A673 (cell line): ENCODE data around the gene MDN1. TPM values are rescaled to one million over a fixed set of nuclear protein-coding genes. Genes with fewer than 3 reads are reported as not detected.

Source experiments
- BruUV-seq: library from RNA; stranded (reverse); fragments of 400-500 nt; replicated peaks from 2 replicates; lab custom pipeline; 2021; lab: Mats Ljungman, UMichigan
- CTCF ChIA-PET: fragments of 300-600 bp; sonication (Branson Sonifier 250); formaldehyde crosslinking; loops from one replicate; lab custom pipeline; 2022; ENCODE audit warnings: antibody characterized with exemption; lab: Charles Lee
- POLR2A ChIA-PET: fragments of 300-600 bp; sonication (Branson Sonifier 250); formaldehyde crosslinking; loops from one replicate; lab custom pipeline; 2022; ENCODE audit warnings: antibody characterized with exemption; ENCODE audit not compliant: low non-redundant PET; lab: Charles Lee
- DNase-seq: peaks from one replicate; pipeline ENCODE4 v3.0.0-alpha.2; 2015; ENCODE audit warnings: low spot score
- H3K27ac ChIP-seq: fragments of 200-600 bp; sonication (generic); 2 replicates; pipeline ENCODE4 v1.5.1; 2016; ENCODE audit warnings: mixed run types, low read depth, mild to moderate bottlenecking, mixed read lengths, antibody characterized with exemption, low read length; ENCODE audit not compliant: poor library complexity, severe bottlenecking
- H3K27me3 ChIP-seq: fragments of 200-600 bp; sonication (generic); replicated peaks from 2 replicates; pipeline ENCODE4 v1.6.1; 2017; ENCODE audit warnings: mixed run types, low read depth, mild to moderate bottlenecking, mixed read lengths, antibody characterized with exemption, low read length; ENCODE audit not compliant: insufficient read depth, poor library complexity
- H3K36me3 ChIP-seq: fragments of 200-600 bp; sonication (generic); 2 replicates; pipeline ENCODE4 v1.6.1; 2016; ENCODE audit warnings: mixed run types, mild to moderate bottlenecking, mixed read lengths, antibody characterized with exemption, low read length; ENCODE audit not compliant: insufficient read depth, poor library complexity, severe bottlenecking
- H3K4me1 ChIP-seq: fragments of 200-600 bp; sonication (generic); 2 replicates; pipeline ENCODE4 v1.6.1; 2017; ENCODE audit warnings: mixed run types, mild to moderate bottlenecking, mixed read lengths, antibody characterized with exemption, low read length; ENCODE audit not compliant: insufficient read depth, poor library complexity, severe bottlenecking
- H3K4me3 ChIP-seq: fragments of 200-600 bp; sonication (generic); 2 replicates; pipeline ENCODE4 v1.5.1; 2016; ENCODE audit warnings: low read depth, mixed run types, mild to moderate bottlenecking, mixed read lengths, low read length; ENCODE audit not compliant: poor library complexity, severe bottlenecking
- H3K9me3 ChIP-seq: fragments of 200-600 bp; sonication (generic); 2 replicates; pipeline ENCODE4 v1.6.1; 2016; ENCODE audit warnings: mixed run types, low read depth, mild to moderate bottlenecking, mixed read lengths, antibody characterized with exemption, low read length; ENCODE audit not compliant: poor library complexity, severe bottlenecking
- CTCF ChIP-seq: fragments of 300-800, 200-600 bp; sonication (generic); conservative IDR thresholded peaks from 2 replicates; pipeline ENCODE4 v1.5.1; 2017; ENCODE audit warnings: low read depth, mild to moderate bottlenecking, antibody characterized with exemption, low read length, moderate library complexity, mixed read lengths
- EZH2 ChIP-seq: fragments of 200-600 bp; sonication (generic); IDR thresholded peaks from 2 replicates; pipeline ENCODE4 v1.6.1; 2017; ENCODE audit warnings: borderline replicate concordance, low read depth, mild to moderate bottlenecking, mixed read lengths, antibody characterized with exemption, low read length; ENCODE audit not compliant: poor library complexity, severe bottlenecking
- intact Hi-C: fragments of 100-400 bp; cut with micrococcal nuclease; formaldehyde crosslinking; loops from one replicate; pipeline ENCODE4 v1.10.0; 2022; ENCODE audit not compliant: unreplicated experiment
- total RNA-seq: library from RNA; stranded (reverse); gene quantifications from 2 replicates; pipeline ENCODE4 v1.2.3, GENCODE V29; 2021

Gene MDN1
- total RNA-seq, 1 experiment from 2014 or later = 64.4 TPM

- H3K9me3 ChIP-seq = no peaks in the 10 kb centered on the region
- no peak for DNase-seq
- intact Hi-C loops = no loop called here
- TF ChIP-seq EZH2 = no peak
- TF ChIP-seq CTCF = no peak
- H3K27ac ChIP-seq = no peak overlapping the region
- no TSS peak for BruUV-seq
- ChIA-PET CTCF (no interaction called here), POLR2A (no interaction called here)
- no peaks in the 10 kb centered on the region for H3K27me3 ChIP-seq
- H3K36me3 ChIP-seq = peaks cover 82% of the 10 kb centered on the region
- H3K4me3 ChIP-seq = no peak overlapping the region
- no peaks in the 10 kb centered on the region for H3K4me1 ChIP-seq
These were observed 107.8 kb downstream of the MDN1 start for GRCh38 chr6:89711801-89712200.

- no peaks in the 10 kb centered on the region for H3K4me1 ChIP-seq
- intact Hi-C loops = no loop called here
- ChIA-PET CTCF (no interaction called here), POLR2A (no interaction called here)
- no peak overlapping the region for H3K27ac ChIP-seq
- TF ChIP-seq CTCF (no peak), EZH2 (no peak)
- no peak overlapping the region for H3K4me3 ChIP-seq
- DNase-seq = no peak
- peaks cover 60% of the 10 kb centered on the region for H3K36me3 ChIP-seq
- H3K9me3 ChIP-seq = no peaks in the 10 kb centered on the region
- BruUV-seq = no TSS peak
- no peaks in the 10 kb centered on the region for H3K27me3 ChIP-seq
These were observed 111.3 kb downstream of the MDN1 start for GRCh38 chr6:89708316-89708715.

GRCh38 chr6:89707766-89708165 lies 111.8 kb downstream of the MDN1 start:
- TF ChIP-seq EZH2 (no peak), CTCF (no peak)
- ChIA-PET POLR2A (no interaction called here), CTCF (no interaction called here)
- intact Hi-C loops = no loop called here
- Histone ChIP-seq H3K4me3 (no peak overlapping the region), H3K9me3 (no peaks in the 10 kb centered on the region), H3K4me1 (no peaks in the 10 kb centered on the region), H3K36me3 (peaks cover 55% of the 10 kb centered on the region), H3K27ac (no peak overlapping the region), H3K27me3 (no peaks in the 10 kb centered on the region)
- DNase-seq = no peak
- BruUV-seq = no TSS peak
